ENCODE results near the gene MT1E. TPM values are rescaled to one million over a fixed set of nuclear protein-coding genes. Genes with fewer than 3 reads are reported as not detected.

MT1E gene
- total RNA-seq, 1 donor from 2014 or later, result 2.8 TPM

- intact Hi-C loops (cut with micrococcal nuclease), result loop anchor here (5.0 to 10.0 kb wide), 2 partner anchors 91 to 931 kb away; partner anchors contain the start of gene CCDC102A
- Mint-ChIP-seq H3K36me3 (ENCODE audit: low read depth) (no peaks in the 10 kb centered on the region), H3K9me3 (peaks cover 3% of the 10 kb centered on the region), H3K4me3 (no peak overlapping the region), H3K4me1 (peaks cover 9% of the 10 kb centered on the region), H3K27me3 (peaks cover 15% of the 10 kb centered on the region), H3K27ac (no peak overlapping the region)
- no peak for TF ChIP-seq CTCF (IDR thresholded peaks at IDR 0.05)
- CTCF ChIA-PET, result interaction anchor here (1.0 to 3.9 kb wide), 3 partner anchors 25 to 99 kb away, joined by 3 to 21 read pairs (median 13); no protein-coding TSS in a partner anchor
- ATAC-seq (ENCODE audit: low read depth), result no peak
- DNase-seq, result no peak
- POLR2A ChIA-PET, result no interaction called here
Observed at GRCh38 chr16:56603589-56603988, 22.0 kb upstream of the MT1E start.

- DNase-seq, result no peak
- Mint-ChIP-seq H3K4me1 (peaks cover 21% of the 10 kb centered on the region), H3K36me3 (ENCODE audit: low read depth) (no peaks in the 10 kb centered on the region), H3K4me3 (no peak overlapping the region), H3K27me3 (peaks cover 15% of the 10 kb centered on the region), H3K9me3 (peaks cover 3% of the 10 kb centered on the region), H3K27ac (no peak overlapping the region)
- ChIA-PET POLR2A (interaction anchor here (0.6 kb wide), 1 partner anchor 82 kb away, joined by 3 read pairs; no protein-coding TSS in a partner anchor), CTCF (interaction anchor here (0.7 to 1.9 kb wide), 3 partner anchors 91 to 97 kb away, joined by 3 to 13 read pairs (median 7); no protein-coding TSS in a partner anchor)
- ATAC-seq (ENCODE audit: low read depth), result no peak
- intact Hi-C loops (cut with micrococcal nuclease), result loop anchor here (5.0 to 10.0 kb wide), 3 partner anchors 93 to 1522 kb away; partner anchors contain the start of genes CCDC102A and CFAP20
- no peak for TF ChIP-seq CTCF (IDR thresholded peaks at IDR 0.05)
Observed at GRCh38 chr16:56604966-56605365, 20.6 kb upstream of the MT1E start.

- POLR2A ChIA-PET, result interaction anchor here (0.6 to 1.5 kb wide), 3 partner anchors 14 to 82 kb away, joined by 3 read pairs; no protein-coding TSS in a partner anchor
Observed at GRCh38 chr16:56605475-56605874, 20.1 kb upstream of the MT1E start.

GRCh38 chr16:56606071-56606475 lies 19.5 kb upstream of the MT1E start:
- Mint-ChIP-seq H3K36me3 (ENCODE audit: low read depth) (no peaks in the 10 kb centered on the region), H3K4me1 (peaks cover 32% of the 10 kb centered on the region), H3K4me3 (no peak overlapping the region), H3K27me3 (peaks cover 6% of the 10 kb centered on the region), H3K9me3 (peaks cover 3% of the 10 kb centered on the region), H3K27ac (no peak overlapping the region)
- intact Hi-C loops (cut with micrococcal nuclease), result loop anchor here (5.0 to 10.0 kb wide), 2 partner anchors 929 to 1521 kb away; partner anchors contain the start of genes CCDC102A and CFAP20
- ChIA-PET CTCF (interaction anchor here (1.1 kb wide), 1 partner anchor 96 kb away, joined by 7 read pairs; no protein-coding TSS in a partner anchor), POLR2A (interaction anchor here (0.7 to 1.7 kb wide), 3 partner anchors 14 to 77 kb away, joined by 3 to 5 read pairs (median 3); partner anchors contain the start of gene MT1X)
- no peak for TF ChIP-seq CTCF (IDR thresholded peaks at IDR 0.05)
- DNase-seq (no peak), ATAC-seq (ENCODE audit: low read depth) (no peak)

More at GRCh38 chr16:56605475-56605874, 20.1 kb upstream of the MT1E start:
- H3K36me3 Mint-ChIP-seq (ENCODE audit: low read depth), result no peaks in the 10 kb centered on the region
- CTCF ChIA-PET, result interaction anchor here (0.7 to 1.1 kb wide), 2 partner anchors 91 to 96 kb away, joined by 3 to 7 read pairs; no protein-coding TSS in a partner anchor
- DNase-seq, result no peak
- H3K27me3 Mint-ChIP-seq, result peaks cover 10% of the 10 kb centered on the region
- intact Hi-C loops (cut with micrococcal nuclease), result loop anchor here (5.0 to 10.0 kb wide), 2 partner anchors 929 to 1522 kb away; partner anchors contain the start of genes CCDC102A and CFAP20
- ATAC-seq (ENCODE audit: low read depth), result no peak
- H3K4me1 Mint-ChIP-seq, result peaks cover 26% of the 10 kb centered on the region
- no peak for TF ChIP-seq CTCF (IDR thresholded peaks at IDR 0.05)
- H3K27ac Mint-ChIP-seq, result no peak overlapping the region
- no peak overlapping the region for H3K4me3 Mint-ChIP-seq
- H3K9me3 Mint-ChIP-seq, result peaks cover 3% of the 10 kb centered on the region

GRCh38 chr16:56606476-56607108 lies 19.0 kb upstream of the MT1E start:
- H3K27me3 Mint-ChIP-seq, result peaks cover 5% of the 10 kb centered on the region
- DNase-seq, result no peak
- no peak overlapping the region for H3K4me3 Mint-ChIP-seq
- POLR2A ChIA-PET, result interaction anchor here (1.1 to 1.7 kb wide), 3 partner anchors 24 to 76 kb away, joined by 3 to 5 read pairs (median 5); partner anchors contain the start of genes MT1F and MT1X
- H3K4me1 Mint-ChIP-seq, result peaks cover 36% of the 10 kb centered on the region
- peaks cover 3% of the 10 kb centered on the region for H3K9me3 Mint-ChIP-seq
- TF ChIP-seq CTCF (IDR thresholded peaks at IDR 0.05), result no peak
- peak overlapping the region; percentile 18 for H3K27ac Mint-ChIP-seq
- CTCF ChIA-PET, result interaction anchor here (2.0 kb wide), 1 partner anchor 95 kb away, joined by 8 read pairs; no protein-coding TSS in a partner anchor
- no peak for ATAC-seq (ENCODE audit: low read depth)
- H3K36me3 Mint-ChIP-seq (ENCODE audit: low read depth), result no peaks in the 10 kb centered on the region
- intact Hi-C loops (cut with micrococcal nuclease), result loop anchor here (5.0 to 10.0 kb wide), 2 partner anchors 928 to 1521 kb away; partner anchors contain the start of genes CCDC102A and CFAP20

All from activated B cell treated with CpG ODN at 0.5 μM for 24 hours (primary cell).